RPMI8226 (cell line): ENCODE measurements around the gene TTLL3.
"Not testable (repeated sequence)": the region's sequence is repeated elsewhere in the genome, so short reads cannot be mapped to it uniquely, and the experiment has no call there.

ENCODE experiments used
- DNase-seq: peaks from one replicate; pipeline ENCODE4 v3.0.0-alpha.2; 2015

TTLL3 gene

GRCh38 chr3:9872067-9872466, 62.0 kb downstream of the TTLL3 start:
- not testable (repeated sequence) for DNase-seq

DNA sequence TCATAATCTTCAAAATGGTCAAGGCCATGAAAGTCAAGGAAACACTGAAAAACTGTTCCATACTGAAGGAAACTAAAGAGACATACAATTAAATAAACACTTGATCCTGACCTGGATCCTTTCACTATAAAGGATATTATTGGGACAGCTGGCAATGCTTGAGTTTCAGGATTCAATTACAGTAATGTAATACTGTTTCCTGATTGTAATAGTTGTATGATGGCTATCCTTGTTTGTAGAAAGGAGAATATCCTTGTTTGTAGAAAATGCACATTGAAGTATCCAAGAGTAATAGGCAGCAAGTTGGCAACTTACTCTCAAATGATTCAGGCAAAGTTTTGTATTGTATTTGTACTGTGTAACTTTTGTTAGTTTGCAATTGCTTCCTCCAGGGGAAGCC, 65.4 kb downstream of the TTLL3 start:
- DNase-seq: no peak

DNA sequence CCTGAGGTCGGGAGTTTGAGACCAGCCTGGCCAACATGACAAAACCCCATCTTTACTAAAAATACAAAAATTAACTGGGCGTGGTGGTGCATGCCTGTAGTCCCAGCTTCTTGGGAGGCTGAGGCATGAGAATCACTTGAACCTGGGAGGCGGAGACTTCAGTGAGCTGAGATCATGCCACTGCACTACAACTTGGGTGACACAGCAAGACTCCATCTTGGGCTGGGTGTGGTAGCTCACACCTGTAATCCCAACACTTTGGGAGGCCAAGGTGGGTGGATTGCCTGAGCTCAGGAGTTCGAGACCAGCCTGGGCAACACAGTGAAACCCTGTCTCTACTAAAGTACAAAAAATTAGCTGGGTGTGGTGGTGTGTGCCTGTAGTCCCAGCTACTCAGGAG, 66.2 kb downstream of the TTLL3 start:
- not testable (repeated sequence) for DNase-seq

GRCh38 chr3:9876991-9877390, 66.9 kb downstream of the TTLL3 start:
- no peak for DNase-seq

GRCh38 chr3:9878700-9879099, 68.6 kb downstream of the TTLL3 start:
- DNase-seq: no peak

- DNase-seq: no peak
Observed at GRCh38 chr3:9879830-9880549, 69.9 kb downstream of the TTLL3 start, which contains the start of gene CIDEC. Gene CIDEC, minus strand, starts transcription at chr3:9880253. Its CDS starts 1,767 bp downstream, at chr3:9878486.

DNA sequence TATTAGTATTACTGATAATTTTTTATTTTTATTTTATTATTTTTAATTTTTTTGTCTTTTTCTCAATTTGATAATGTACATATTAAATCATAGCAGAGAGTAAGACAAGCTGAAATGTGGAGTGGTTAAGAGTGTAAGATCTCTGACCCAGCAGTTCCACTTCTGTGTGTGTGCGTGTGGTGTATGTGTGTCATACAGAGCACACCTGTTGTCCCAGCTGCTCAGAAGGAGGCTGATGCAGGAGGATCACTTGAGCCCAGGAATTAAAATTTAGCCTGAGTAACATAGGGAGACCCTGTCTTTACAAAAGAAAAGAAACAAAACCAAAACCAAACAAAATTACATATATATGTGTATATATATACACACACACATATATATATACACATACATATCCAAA, 71.4 kb downstream of the TTLL3 start:
- peak; percentile 18 for DNase-seq

GRCh38 chr3:9883706-9884554, 73.9 kb downstream of the TTLL3 start:
- no peak for DNase-seq

DNA sequence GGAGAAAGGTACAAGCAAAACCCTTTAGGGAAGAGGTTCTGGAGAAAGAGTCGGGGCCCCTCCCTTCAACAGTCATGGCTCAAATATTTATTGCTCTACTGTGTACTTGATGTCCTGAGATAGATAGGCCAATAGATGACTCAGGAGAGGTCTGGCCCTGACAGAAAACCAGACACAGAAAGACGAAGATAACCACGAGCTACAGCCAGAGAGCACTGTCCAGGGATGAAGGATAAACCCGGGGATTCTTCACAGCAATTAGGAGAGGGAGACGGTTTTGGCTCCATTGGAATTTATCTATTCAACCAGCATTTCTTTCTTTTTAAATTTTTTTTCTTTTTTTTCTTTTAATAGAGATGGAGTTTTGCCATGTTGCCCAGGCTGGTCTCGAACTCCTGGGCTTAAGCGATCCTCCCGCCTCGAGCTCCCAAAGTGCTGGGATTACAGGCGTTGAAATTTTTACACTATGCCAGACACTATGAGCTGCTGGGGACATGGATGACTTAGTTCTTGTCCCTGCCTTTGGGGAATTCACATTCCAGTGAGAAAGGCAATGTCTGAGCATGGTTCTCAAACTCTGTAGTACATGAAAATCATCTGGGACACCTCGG, 74.6 kb downstream of the TTLL3 start:
- no peak for DNase-seq
